KOPT-K1 (cell line): ENCODE data around the gene DMBT1.

Source experiments
- H3K27ac ChIP-seq: fragments of 200-600 bp; sonication (generic); 2 replicates; pipeline ENCODE4 v1.5.1; 2016; ENCODE audit warnings: antibody characterized with exemption, mild to moderate bottlenecking, low read depth, low read length; ENCODE audit not compliant: poor library complexity, severe bottlenecking
- H3K36me3 ChIP-seq: fragments of 200-600 bp; sonication (generic); 2 replicates; pipeline ENCODE4 v1.5.1; 2017; ENCODE audit warnings: antibody characterized with exemption, mild to moderate bottlenecking, low read length, moderate library complexity; ENCODE audit not compliant: insufficient read depth
- H3K9me3 ChIP-seq: fragments of 200-600 bp; sonication (generic); 2 replicates; pipeline ENCODE4 v1.5.1; 2017; ENCODE audit warnings: antibody characterized with exemption, low read length, mild to moderate bottlenecking; ENCODE audit not compliant: insufficient read depth, poor library complexity, severe bottlenecking

Gene DMBT1

GRCh38 chr10:122678266-122678665, 117.7 kb downstream of the DMBT1 start:
- H3K9me3 ChIP-seq: no peaks in the 10 kb centered on the region
- H3K36me3 ChIP-seq: no peaks in the 10 kb centered on the region
- no peak overlapping the region for H3K27ac ChIP-seq

GRCh38 chr10:122682522-122682921, 122.0 kb downstream of the DMBT1 start:
- H3K9me3 ChIP-seq: no peaks in the 10 kb centered on the region
- H3K36me3 ChIP-seq: no peaks in the 10 kb centered on the region
- no peak overlapping the region for H3K27ac ChIP-seq

GRCh38 chr10:122688293-122688989, 127.9 kb downstream of the DMBT1 start:
- H3K9me3 ChIP-seq: no peaks in the 10 kb centered on the region
- H3K36me3 ChIP-seq: no peaks in the 10 kb centered on the region
- no peak overlapping the region for H3K27ac ChIP-seq

- H3K9me3 ChIP-seq: no peaks in the 10 kb centered on the region
- H3K36me3 ChIP-seq: no peaks in the 10 kb centered on the region
- no peak overlapping the region for H3K27ac ChIP-seq
These were observed 128.7 kb downstream of the DMBT1 start for GRCh38 chr10:122689146-122689820.

- Histone ChIP-seq H3K36me3 (no peaks in the 10 kb centered on the region), H3K27ac (no peak overlapping the region), H3K9me3 (no peaks in the 10 kb centered on the region)
These were observed 132.2 kb downstream of the DMBT1 start for GRCh38 chr10:122692744-122693143.
